K562 (cell line): Measurements from ENCODE around the gene RFT1.

Experiments
- EZH2 ChIP-seq: IDR thresholded peaks from 2 replicates; pipeline ENCODE4 v1.6.1; 2012; ENCODE audit warnings: low read depth, mild to moderate bottlenecking, inconsistent platforms, low read length, borderline replicate concordance
- KDM1A ChIP-seq, 2 experiments: fragments of 450-650 bp; IDR thresholded peaks; 2 replicates each; pipeline ENCODE4 v1.6.1; 2016; ENCODE audit warnings: mild to moderate bottlenecking in 2 of 2
- MYNN ChIP-seq, 2 experiments: sonication (generic); formaldehyde crosslinking in 1 of 2; IDR thresholded peaks; 2 replicates each; pipeline versions ENCODE4 v1.5.0 to v1.6.1; 2016 to 2020; ENCODE audit warnings: antibody characterized with exemption in 1 of 2, missing genetic modification reagents in 1 of 2
- NFYB ChIP-seq: IDR thresholded peaks from 2 replicates; pipeline ENCODE4 v1.6.1; 2011; ENCODE audit warnings: mild to moderate bottlenecking, moderate library complexity; ENCODE audit not compliant: insufficient read length; ENCODE audit errors: extremely low read depth
- PHF8 ChIP-seq: fragments of 200-600 bp; sonication (generic); IDR thresholded peaks from 2 replicates; pipeline ENCODE4 v1.6.1; 2012; ENCODE audit warnings: mixed run types, mild to moderate bottlenecking, inconsistent platforms, low read length, moderate library complexity, borderline replicate concordance
- POLR2A ChIP-seq: fragments of 450-650 bp; conservative IDR thresholded peaks from 2 replicates; pipeline ENCODE4 v1.6.1; 2016
- ZBED1 ChIP-seq: IDR thresholded peaks from 2 replicates; pipeline ENCODE4 v1.6.1; 2014
- ZNF778 ChIP-seq: fragments of 450-650 bp; formaldehyde crosslinking; IDR thresholded peaks from 2 replicates; pipeline ENCODE4 v1.4.0; 2020; ENCODE audit warnings: mild to moderate bottlenecking, moderate library complexity
- ZSCAN32 ChIP-seq: fragments of 450-650 bp; formaldehyde crosslinking; IDR thresholded peaks from 2 replicates; pipeline ENCODE4 v1.4.0; 2020; ENCODE audit warnings: mild to moderate bottlenecking, moderate library complexity
- TF ChIP-seq, protein P1 (sequence below), 2 experiments: fragments of 450-650 bp in 1 of 2; sonication (generic) in 1 of 2; formaldehyde crosslinking in 1 of 2; IDR thresholded peaks in 1 of 2; conservative IDR thresholded peaks in 1 of 2; 2 replicates each; pipeline versions ENCODE4 v1.6.1 to v1.8.1; 2016 to 2023; ENCODE audit warnings: mild to moderate bottlenecking in 2 of 2, moderate library complexity in 2 of 2, inconsistent platforms in 1 of 2, missing genetic modification reagents in 1 of 2
- TF ChIP-seq, protein P2 (sequence below): IDR thresholded peaks from 3 replicates; pipeline ENCODE4 v1.6.1; 2011; ENCODE audit warnings: borderline replicate concordance, mild to moderate bottlenecking; ENCODE audit not compliant: insufficient read length, insufficient read depth

DNA sequence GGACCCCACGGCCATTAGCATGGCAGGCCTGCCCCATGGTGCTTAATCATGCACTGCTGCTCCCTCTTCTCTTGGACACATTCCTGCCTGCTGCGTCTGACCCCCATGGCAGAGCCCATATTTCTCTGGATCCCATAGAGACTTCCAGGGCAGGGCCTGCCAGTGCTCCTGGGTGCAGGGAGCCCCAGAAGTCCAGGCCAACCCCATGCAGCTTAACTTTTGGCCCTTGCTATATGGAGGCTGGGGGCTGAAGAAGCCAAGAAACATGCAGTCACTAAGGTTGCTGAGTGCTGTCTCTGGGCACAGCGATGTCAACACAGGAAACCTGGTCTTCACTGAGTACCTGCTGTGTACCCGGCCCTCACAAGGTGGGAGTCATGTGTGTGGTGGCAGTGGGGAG lies 19.5 kb upstream of the RFT1 start:
- TF ChIP-seq ZNF778 (CRISPR knock-in tag) (no peak), ZBED1 (no peak), PHF8 (no peak), NFYB (no peak), KDM1A (IDR thresholded peaks at IDR 0.05) (no peak), POLR2A (no peak), EZH2 (no peak), MYNN (IDR thresholded peaks at IDR 0.05) (no peak), MYNN (CRISPR knock-in tag; IDR thresholded peaks at IDR 0.05) (no peak), ZSCAN32 (CRISPR knock-in tag) (no peak)
- TF ChIP-seq, protein P1, sequence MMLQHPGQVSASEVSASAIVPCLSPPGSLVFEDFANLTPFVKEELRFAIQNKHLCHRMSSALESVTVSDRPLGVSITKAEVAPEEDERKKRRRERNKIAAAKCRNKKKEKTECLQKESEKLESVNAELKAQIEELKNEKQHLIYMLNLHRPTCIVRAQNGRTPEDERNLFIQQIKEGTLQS (IDR thresholded peaks at IDR 0.05), result no peak
- TF ChIP-seq, protein P1 (CRISPR knock-in tag; conservative IDR thresholded peaks at IDR 0.05), result no peak
- TF ChIP-seq, protein P2, sequence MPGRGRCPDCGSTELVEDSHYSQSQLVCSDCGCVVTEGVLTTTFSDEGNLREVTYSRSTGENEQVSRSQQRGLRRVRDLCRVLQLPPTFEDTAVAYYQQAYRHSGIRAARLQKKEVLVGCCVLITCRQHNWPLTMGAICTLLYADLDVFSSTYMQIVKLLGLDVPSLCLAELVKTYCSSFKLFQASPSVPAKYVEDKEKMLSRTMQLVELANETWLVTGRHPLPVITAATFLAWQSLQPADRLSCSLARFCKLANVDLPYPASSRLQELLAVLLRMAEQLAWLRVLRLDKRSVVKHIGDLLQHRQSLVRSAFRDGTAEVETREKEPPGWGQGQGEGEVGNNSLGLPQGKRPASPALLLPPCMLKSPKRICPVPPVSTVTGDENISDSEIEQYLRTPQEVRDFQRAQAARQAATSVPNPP, result no peak
